Measurements from ENCODE around the gene DIAPH2.
A peak's percentile ranks its signal among the peaks of the same experiment; 100 is the strongest.

The DIAPH2 gene

GRCh38 chrX:97322401-97322800 is 637.8 kb downstream of the DIAPH2 start:
- Mint-ChIP-seq H3K36me3 (ENCODE audit: low read depth) (no peaks in the 10 kb centered on the region), H3K4me1 (ENCODE audit: low read depth) (peaks cover 2% of the 10 kb centered on the region), H3K9me3 (no peaks in the 10 kb centered on the region), H3K27me3 (ENCODE audit: low read depth) (no peaks in the 10 kb centered on the region), H3K27ac (no peak overlapping the region), H3K4me3 (no peak overlapping the region)
- no peak for DNase-seq (ENCODE audit: low spot score)

GRCh38 chrX:97326456-97326855 is 641.8 kb downstream of the DIAPH2 start:
- Mint-ChIP-seq H3K4me3 (no peak overlapping the region), H3K27me3 (ENCODE audit: low read depth) (no peaks in the 10 kb centered on the region)

GRCh38 chrX:97328853-97329390 is 644.3 kb downstream of the DIAPH2 start:
- H3K36me3 Mint-ChIP-seq (ENCODE audit: low read depth): no peaks in the 10 kb centered on the region
- no peak for DNase-seq (ENCODE audit: low spot score)

More at GRCh38 chrX:97326456-97326855, 641.8 kb downstream of the DIAPH2 start:
- Mint-ChIP-seq H3K36me3 (ENCODE audit: low read depth) (no peaks in the 10 kb centered on the region), H3K27ac (no peak overlapping the region), H3K9me3 (no peaks in the 10 kb centered on the region), H3K4me1 (ENCODE audit: low read depth) (peaks cover 2% of the 10 kb centered on the region)
- no peak for DNase-seq (ENCODE audit: low spot score)

GRCh38 chrX:97330151-97330550 is 645.5 kb downstream of the DIAPH2 start:
- Mint-ChIP-seq H3K9me3 (no peaks in the 10 kb centered on the region), H3K36me3 (ENCODE audit: low read depth) (no peaks in the 10 kb centered on the region), H3K27ac (no peak overlapping the region), H3K27me3 (ENCODE audit: low read depth) (no peaks in the 10 kb centered on the region), H3K4me3 (no peak overlapping the region), H3K4me1 (ENCODE audit: low read depth) (peaks cover 2% of the 10 kb centered on the region)
- DNase-seq (ENCODE audit: low spot score): peak; percentile 3

More at GRCh38 chrX:97328853-97329390, 644.3 kb downstream of the DIAPH2 start:
- no peaks in the 10 kb centered on the region for H3K27me3 Mint-ChIP-seq (ENCODE audit: low read depth)
- no peak overlapping the region for H3K4me3 Mint-ChIP-seq
- no peaks in the 10 kb centered on the region for H3K9me3 Mint-ChIP-seq
- H3K27ac Mint-ChIP-seq: no peak overlapping the region
- peaks cover 2% of the 10 kb centered on the region for H3K4me1 Mint-ChIP-seq (ENCODE audit: low read depth)

- H3K9me3 Mint-ChIP-seq: no peaks in the 10 kb centered on the region
- no peak overlapping the region for H3K4me3 Mint-ChIP-seq
- no peaks in the 10 kb centered on the region for H3K27me3 Mint-ChIP-seq (ENCODE audit: low read depth)
- H3K36me3 Mint-ChIP-seq (ENCODE audit: low read depth): no peaks in the 10 kb centered on the region
- DNase-seq (ENCODE audit: low spot score): no peak
- no peak overlapping the region for H3K27ac Mint-ChIP-seq
- H3K4me1 Mint-ChIP-seq (ENCODE audit: low read depth): no peaks in the 10 kb centered on the region
Observed at GRCh38 chrX:97332963-97333362, 648.3 kb downstream of the DIAPH2 start.

GRCh38 chrX:97334850-97335249 is 650.2 kb downstream of the DIAPH2 start:
- H3K9me3 Mint-ChIP-seq: no peaks in the 10 kb centered on the region
- no peak for DNase-seq (ENCODE audit: low spot score)
- no peaks in the 10 kb centered on the region for H3K4me1 Mint-ChIP-seq (ENCODE audit: low read depth)
- no peaks in the 10 kb centered on the region for H3K36me3 Mint-ChIP-seq (ENCODE audit: low read depth)
- no peak overlapping the region for H3K27ac Mint-ChIP-seq
- no peaks in the 10 kb centered on the region for H3K27me3 Mint-ChIP-seq (ENCODE audit: low read depth)
- no peak overlapping the region for H3K4me3 Mint-ChIP-seq

- no peak overlapping the region for H3K27ac Mint-ChIP-seq
Observed at GRCh38 chrX:97344724-97345123, 660.1 kb downstream of the DIAPH2 start.

GRCh38 chrX:97358941-97359340 is 674.3 kb downstream of the DIAPH2 start:
- Mint-ChIP-seq H3K36me3 (ENCODE audit: low read depth) (no peaks in the 10 kb centered on the region), H3K27ac (no peak overlapping the region), H3K27me3 (ENCODE audit: low read depth) (no peaks in the 10 kb centered on the region), H3K4me3 (no peak overlapping the region), H3K4me1 (ENCODE audit: low read depth) (no peaks in the 10 kb centered on the region), H3K9me3 (no peaks in the 10 kb centered on the region)
- no peak for DNase-seq (ENCODE audit: low spot score)

More at GRCh38 chrX:97344724-97345123, 660.1 kb downstream of the DIAPH2 start:
- Mint-ChIP-seq H3K36me3 (ENCODE audit: low read depth) (no peaks in the 10 kb centered on the region), H3K9me3 (no peaks in the 10 kb centered on the region), H3K4me1 (ENCODE audit: low read depth) (no peaks in the 10 kb centered on the region), H3K4me3 (no peak overlapping the region), H3K27me3 (ENCODE audit: low read depth) (no peaks in the 10 kb centered on the region)
- DNase-seq (ENCODE audit: low spot score): no peak

GRCh38 chrX:97363843-97364242 is 679.2 kb downstream of the DIAPH2 start:
- no peak overlapping the region for H3K27ac Mint-ChIP-seq
- no peak for DNase-seq (ENCODE audit: low spot score)
- no peaks in the 10 kb centered on the region for H3K9me3 Mint-ChIP-seq
- no peaks in the 10 kb centered on the region for H3K27me3 Mint-ChIP-seq (ENCODE audit: low read depth)
- H3K36me3 Mint-ChIP-seq (ENCODE audit: low read depth): no peaks in the 10 kb centered on the region
- no peaks in the 10 kb centered on the region for H3K4me1 Mint-ChIP-seq (ENCODE audit: low read depth)
- H3K4me3 Mint-ChIP-seq: no peak overlapping the region

- Mint-ChIP-seq H3K36me3 (ENCODE audit: low read depth) (no peaks in the 10 kb centered on the region), H3K27me3 (ENCODE audit: low read depth) (no peaks in the 10 kb centered on the region), H3K4me1 (ENCODE audit: low read depth) (no peaks in the 10 kb centered on the region), H3K4me3 (no peak overlapping the region), H3K9me3 (no peaks in the 10 kb centered on the region), H3K27ac (no peak overlapping the region)
- no peak for DNase-seq (ENCODE audit: low spot score)
Observed at GRCh38 chrX:97366237-97366636, 681.6 kb downstream of the DIAPH2 start.

- H3K27ac Mint-ChIP-seq: no peak overlapping the region
- DNase-seq (ENCODE audit: low spot score): no peak
- no peaks in the 10 kb centered on the region for H3K27me3 Mint-ChIP-seq (ENCODE audit: low read depth)
- H3K4me3 Mint-ChIP-seq: no peak overlapping the region
- H3K36me3 Mint-ChIP-seq (ENCODE audit: low read depth): no peaks in the 10 kb centered on the region
- no peaks in the 10 kb centered on the region for H3K9me3 Mint-ChIP-seq
- no peaks in the 10 kb centered on the region for H3K4me1 Mint-ChIP-seq (ENCODE audit: low read depth)
Observed at GRCh38 chrX:97367125-97367524, 682.5 kb downstream of the DIAPH2 start.

GRCh38 chrX:97369947-97370346 is 685.3 kb downstream of the DIAPH2 start:
- DNase-seq (ENCODE audit: low spot score): no peak
- no peaks in the 10 kb centered on the region for H3K9me3 Mint-ChIP-seq
- no peaks in the 10 kb centered on the region for H3K27me3 Mint-ChIP-seq (ENCODE audit: low read depth)
- no peaks in the 10 kb centered on the region for H3K36me3 Mint-ChIP-seq (ENCODE audit: low read depth)
- no peak overlapping the region for H3K4me3 Mint-ChIP-seq
- H3K4me1 Mint-ChIP-seq (ENCODE audit: low read depth): no peaks in the 10 kb centered on the region
- no peak overlapping the region for H3K27ac Mint-ChIP-seq

GRCh38 chrX:97372001-97372766 is 687.5 kb downstream of the DIAPH2 start:
- Mint-ChIP-seq H3K36me3 (ENCODE audit: low read depth) (no peaks in the 10 kb centered on the region), H3K4me1 (ENCODE audit: low read depth) (no peaks in the 10 kb centered on the region), H3K4me3 (no peak overlapping the region), H3K9me3 (no peaks in the 10 kb centered on the region), H3K27me3 (ENCODE audit: low read depth) (no peaks in the 10 kb centered on the region), H3K27ac (no peak overlapping the region)
- DNase-seq (ENCODE audit: low spot score): no peak

GRCh38 chrX:97374266-97374665 is 689.6 kb downstream of the DIAPH2 start:
- no peak overlapping the region for H3K27ac Mint-ChIP-seq
- H3K4me3 Mint-ChIP-seq: no peak overlapping the region
- H3K27me3 Mint-ChIP-seq (ENCODE audit: low read depth): no peaks in the 10 kb centered on the region
- H3K36me3 Mint-ChIP-seq (ENCODE audit: low read depth): no peaks in the 10 kb centered on the region
- H3K4me1 Mint-ChIP-seq (ENCODE audit: low read depth): no peaks in the 10 kb centered on the region
- no peaks in the 10 kb centered on the region for H3K9me3 Mint-ChIP-seq
- no peak for DNase-seq (ENCODE audit: low spot score)

GRCh38 chrX:97380200-97380599 is 695.6 kb downstream of the DIAPH2 start:
- H3K4me1 Mint-ChIP-seq (ENCODE audit: low read depth): no peaks in the 10 kb centered on the region
- no peak overlapping the region for H3K4me3 Mint-ChIP-seq
- no peak overlapping the region for H3K27ac Mint-ChIP-seq
- no peaks in the 10 kb centered on the region for H3K27me3 Mint-ChIP-seq (ENCODE audit: low read depth)
- H3K9me3 Mint-ChIP-seq: no peaks in the 10 kb centered on the region
- DNase-seq (ENCODE audit: low spot score): no peak
- H3K36me3 Mint-ChIP-seq (ENCODE audit: low read depth): no peaks in the 10 kb centered on the region
